22Rv1 (cell line): ENCODE data around the gene SVIL.

Source experiments
- H3K27ac ChIP-seq: fragments of 450-650 bp; 2 replicates; pipeline ENCODE4 v1.5.1; 2017
- ZFX ChIP-seq: fragments of 450-650 bp; IDR thresholded peaks from 2 replicates; pipeline ENCODE4 v1.6.1; 2017; ENCODE audit warnings: antibody characterized with exemption, borderline replicate concordance
- TF ChIP-seq, protein P1 (sequence below): fragments of 450-650 bp; IDR thresholded peaks from 2 replicates; pipeline ENCODE4 v1.5.1; 2017; ENCODE audit warnings: mild to moderate bottlenecking

Gene SVIL

DNA sequence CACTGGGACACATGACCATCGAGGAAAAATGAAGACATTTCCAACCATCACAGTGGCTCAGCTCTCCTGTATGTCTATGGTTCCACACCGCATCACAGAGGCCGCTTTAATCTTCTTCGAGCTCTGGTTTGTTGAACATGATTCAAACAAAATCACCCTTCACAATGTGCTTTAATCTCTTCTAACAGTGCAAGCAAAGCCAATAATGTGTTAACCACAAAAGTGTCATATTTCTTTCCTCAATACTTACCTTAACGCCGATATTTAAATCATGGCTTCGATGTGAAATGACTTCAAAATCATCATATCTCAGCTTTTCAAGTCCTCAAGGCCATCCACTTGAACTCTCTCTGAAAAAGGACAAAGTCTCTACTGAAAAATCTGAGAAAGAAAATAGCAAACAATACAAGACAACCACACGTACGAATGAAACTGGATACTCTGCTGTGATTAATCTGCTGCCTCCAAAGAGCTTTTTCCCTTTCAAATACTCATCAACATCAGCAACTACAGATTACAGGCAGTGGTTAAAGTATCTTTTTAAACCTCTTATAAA, 23.0 kb upstream of the SVIL start:
- no peak overlapping the region for H3K27ac ChIP-seq
- no peak for TF ChIP-seq ZFX
- TF ChIP-seq, protein P1, sequence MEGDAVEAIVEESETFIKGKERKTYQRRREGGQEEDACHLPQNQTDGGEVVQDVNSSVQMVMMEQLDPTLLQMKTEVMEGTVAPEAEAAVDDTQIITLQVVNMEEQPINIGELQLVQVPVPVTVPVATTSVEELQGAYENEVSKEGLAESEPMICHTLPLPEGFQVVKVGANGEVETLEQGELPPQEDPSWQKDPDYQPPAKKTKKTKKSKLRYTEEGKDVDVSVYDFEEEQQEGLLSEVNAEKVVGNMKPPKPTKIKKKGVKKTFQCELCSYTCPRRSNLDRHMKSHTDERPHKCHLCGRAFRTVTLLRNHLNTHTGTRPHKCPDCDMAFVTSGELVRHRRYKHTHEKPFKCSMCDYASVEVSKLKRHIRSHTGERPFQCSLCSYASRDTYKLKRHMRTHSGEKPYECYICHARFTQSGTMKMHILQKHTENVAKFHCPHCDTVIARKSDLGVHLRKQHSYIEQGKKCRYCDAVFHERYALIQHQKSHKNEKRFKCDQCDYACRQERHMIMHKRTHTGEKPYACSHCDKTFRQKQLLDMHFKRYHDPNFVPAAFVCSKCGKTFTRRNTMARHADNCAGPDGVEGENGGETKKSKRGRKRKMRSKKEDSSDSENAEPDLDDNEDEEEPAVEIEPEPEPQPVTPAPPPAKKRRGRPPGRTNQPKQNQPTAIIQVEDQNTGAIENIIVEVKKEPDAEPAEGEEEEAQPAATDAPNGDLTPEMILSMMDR = no peak

DNA sequence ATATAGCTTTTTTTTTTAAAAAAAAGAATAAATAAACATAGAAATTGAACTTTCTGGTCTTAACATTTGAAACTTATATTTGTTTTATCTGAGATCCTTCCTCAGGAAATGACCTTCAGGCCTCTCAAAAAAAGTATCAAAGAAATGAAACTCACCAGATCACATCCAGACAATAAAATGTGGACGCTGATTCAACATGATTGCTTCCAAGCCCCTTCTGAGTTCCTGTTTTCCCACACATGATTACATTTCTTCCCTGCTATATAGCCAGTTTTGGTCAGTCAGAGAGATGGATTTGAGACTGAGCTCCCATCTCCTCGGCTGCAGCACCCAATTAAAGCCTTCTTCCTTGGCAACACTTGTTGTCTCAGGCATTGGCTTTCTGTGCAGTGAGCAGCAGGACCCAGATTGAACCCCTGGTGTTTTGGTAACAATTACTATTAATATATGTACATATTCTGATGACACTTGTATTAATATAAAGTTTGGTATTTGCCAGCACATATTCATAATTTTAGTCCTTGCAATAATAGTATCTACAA, 21.8 kb upstream of the SVIL start:
- TF ChIP-seq, protein P1 = no peak
- no peak for TF ChIP-seq ZFX
- H3K27ac ChIP-seq = no peak overlapping the region

DNA sequence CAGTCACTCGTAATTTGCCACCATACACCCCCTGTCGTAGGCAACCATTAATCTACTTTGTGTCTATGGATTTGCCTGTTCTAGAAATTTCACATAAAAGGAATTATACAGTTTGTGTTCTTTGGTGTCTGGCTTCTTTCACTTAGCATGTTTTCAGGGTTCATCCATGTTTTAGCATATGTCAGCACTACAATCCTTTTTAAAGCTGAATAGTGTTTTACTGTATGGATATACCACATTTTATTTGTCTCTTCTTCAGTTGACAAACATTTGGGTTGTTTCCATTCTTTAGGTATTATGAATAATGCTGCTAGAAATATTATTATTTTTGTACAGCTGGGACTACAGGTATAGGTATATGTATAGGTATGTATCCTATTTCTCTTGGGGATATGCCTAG, 17.4 kb upstream of the SVIL start:
- H3K27ac ChIP-seq = no peak overlapping the region
- TF ChIP-seq, protein P1 = no peak
- TF ChIP-seq ZFX = no peak

DNA sequence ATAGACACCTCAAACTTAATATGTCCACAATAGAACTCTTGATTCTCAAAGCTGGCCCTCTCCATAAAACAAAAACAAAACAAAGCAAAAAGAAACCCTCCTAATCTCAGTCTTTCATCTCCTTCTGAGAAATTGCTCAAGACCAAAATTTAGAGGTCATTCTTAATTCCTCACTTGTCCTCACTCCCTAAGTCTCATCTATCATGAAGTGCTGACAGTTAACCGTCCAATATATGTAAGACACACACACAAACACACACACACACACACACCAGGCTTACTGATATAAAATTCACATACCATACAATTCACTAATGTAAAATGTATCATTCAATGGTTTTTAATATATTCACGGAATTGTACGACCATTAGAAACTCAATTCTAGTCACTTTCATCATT, 17.0 kb upstream of the SVIL start:
- no peak overlapping the region for H3K27ac ChIP-seq
- TF ChIP-seq, protein P1 = no peak
- TF ChIP-seq ZFX = no peak

DNA sequence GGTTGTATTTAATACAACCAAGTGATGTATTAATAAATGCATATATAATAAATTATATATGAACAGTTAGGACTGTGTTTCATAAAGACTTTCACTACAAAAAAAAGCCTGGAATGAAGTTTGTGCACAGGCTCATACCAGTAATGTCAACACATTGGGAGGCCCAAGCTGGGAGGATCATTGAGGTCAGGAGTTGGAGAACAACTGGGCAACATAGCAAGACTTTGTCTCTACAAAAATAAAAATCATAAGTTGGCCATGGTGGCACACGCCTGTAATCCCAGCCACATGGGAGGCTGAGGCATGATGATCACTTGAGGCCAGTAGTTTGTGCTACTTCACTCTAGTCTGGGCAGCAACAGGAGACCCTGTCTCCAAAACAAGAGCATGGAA, 15.8 kb upstream of the SVIL start:
- no peak for TF ChIP-seq ZFX
- TF ChIP-seq, protein P1 = no peak
- H3K27ac ChIP-seq = no peak overlapping the region

DNA sequence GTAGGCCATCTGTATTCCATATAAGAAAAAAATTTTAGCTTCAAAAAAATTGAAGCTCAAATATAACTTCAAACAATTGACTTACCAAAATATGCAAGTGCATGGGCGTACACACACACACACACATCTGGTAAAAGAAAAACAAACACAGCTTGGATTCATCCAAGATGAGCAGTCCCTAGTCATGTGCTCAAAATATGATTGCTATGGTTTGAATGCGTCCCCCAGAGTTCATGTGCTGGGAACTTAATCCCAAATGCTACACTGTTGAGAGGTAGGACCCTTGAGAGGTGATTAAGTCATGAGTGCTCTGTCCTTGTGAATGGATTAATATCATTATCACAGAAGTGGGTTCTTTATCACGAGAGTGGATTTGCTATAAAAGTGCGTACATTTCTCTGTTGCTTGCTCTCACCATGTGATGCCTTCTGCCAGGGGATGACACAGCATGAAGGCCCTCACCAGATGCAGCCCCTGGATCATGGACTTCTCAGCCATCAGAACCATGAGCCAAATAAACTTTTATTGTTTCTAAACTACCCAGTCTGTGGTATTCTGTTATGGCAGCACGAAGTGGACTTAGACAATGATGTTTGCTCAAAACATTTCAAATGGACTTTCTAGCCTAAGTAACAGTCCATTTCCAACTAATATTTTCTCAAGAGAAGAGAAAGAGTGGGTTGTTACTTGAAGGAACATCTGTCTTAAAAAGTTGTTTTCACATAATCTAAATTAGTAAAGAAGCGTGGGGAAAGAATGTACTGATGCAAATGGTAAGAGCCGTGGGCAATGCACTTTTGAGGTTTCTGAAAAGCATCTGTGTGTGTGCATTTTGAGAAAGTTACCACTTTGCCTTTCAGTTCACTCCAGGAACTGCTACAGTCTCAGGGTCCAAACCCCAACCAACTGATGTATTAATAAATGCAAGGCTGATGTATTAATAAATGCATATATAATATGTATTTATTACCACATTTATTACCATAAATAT, 15.1 kb upstream of the SVIL start:
- TF ChIP-seq ZFX = no peak
- TF ChIP-seq, protein P1 = no peak

DNA sequence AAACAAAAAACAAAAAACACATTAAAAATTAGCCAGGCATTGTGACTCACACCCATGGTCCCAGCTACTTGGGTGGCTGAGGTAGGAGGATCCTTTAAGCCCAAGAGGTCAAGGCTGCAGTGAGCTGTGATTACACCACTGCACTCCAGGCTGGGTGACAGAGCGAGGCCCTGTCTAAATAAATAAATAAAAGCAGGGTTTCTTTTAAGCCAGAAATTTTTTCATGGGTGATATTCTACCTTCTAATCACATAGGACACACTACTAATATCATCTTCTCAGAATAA, 14.2 kb upstream of the SVIL start:
- H3K27ac ChIP-seq = no peak overlapping the region

More for the DNA sequence above, 15.1 kb upstream of the SVIL start:
- H3K27ac ChIP-seq = no peak overlapping the region

More for the DNA sequence above, 14.2 kb upstream of the SVIL start:
- TF ChIP-seq, protein P1 = no peak
- TF ChIP-seq ZFX = no peak
